Peyer's patch (tissue), 4 donors: Measurements from ENCODE around the gene ZNF229. TPM values are rescaled to one million over a fixed set of nuclear protein-coding genes. Genes with fewer than 3 reads are reported as not detected.
"Not testable (repeated sequence)": the region's sequence is repeated elsewhere in the genome, so short reads cannot be mapped to it uniquely, and the experiment has no call there.

Source experiments
- DNase-seq, 3 donors: peaks; one replicate each; pipeline ENCODE4 v3.0.0-alpha.2; 2017 to 2019
- H3K27ac ChIP-seq, 4 donors: fragments of 200-600 bp; sonication (generic); one replicate each; pipeline ENCODE4 v1.5.1; 2016 to 2019
- H3K27me3 ChIP-seq, 2 donors: fragments of 200-600 bp; sonication (generic); one replicate each; pipeline ENCODE4 v1.5.1; 2019
- H3K36me3 ChIP-seq, 3 donors: fragments of 200-600 bp; sonication (generic); one replicate each; pipeline ENCODE4 v1.5.1; 2016 to 2019
- H3K4me1 ChIP-seq, 4 donors: fragments of 200-600 bp; sonication (generic); one replicate each; pipeline ENCODE4 v1.5.1; 2016 to 2019
- H3K4me3 ChIP-seq, 4 donors: fragments of 200-600 bp; sonication (generic); 1 replicate in 3 of 4; 2 replicates in 1 of 4; pipeline ENCODE4 v1.5.1; 2016 to 2019; ENCODE audit warnings: mild to moderate bottlenecking in 1 of 4
- H3K9me3 ChIP-seq, 4 donors: fragments of 200-600 bp; sonication (generic); one replicate each; pipeline ENCODE4 v1.5.1; 2016 to 2019; ENCODE audit warnings: mild to moderate bottlenecking in 1 of 4
- POLR2A ChIP-seq, 2 donors: fragments of 450-650 bp; IDR thresholded peaks; one replicate each; pipeline ENCODE4 v1.5.1; 2017; ENCODE audit warnings: antibody characterized with exemption in 2 of 2, mild to moderate bottlenecking in 2 of 2, moderate library complexity in 2 of 2
- total RNA-seq, 4 donors: library from RNA; depleted of rRNA; stranded (reverse); fragments of >200 nt; gene quantifications; one replicate each; pipeline ENCODE4 v1.1.0, GENCODE V29; 2016
- TF ChIP-seq, protein P1 (sequence below), 6 experiments: fragments of 450-650 bp in 4 of 6; fragments of 200-600 bp in 2 of 6; sonication (generic) in 1 of 6; IDR thresholded peaks; one replicate each; pipeline ENCODE4 v1.5.1; 2017 to 2019; ENCODE audit warnings: antibody characterized with exemption in 6 of 6, mild to moderate bottlenecking in 3 of 6, moderate library complexity in 1 of 6

Gene ZNF229
- total RNA-seq, 4 donors from 2014 or later, result 0.53 to 3.8 (median 0.68) TPM

DNA sequence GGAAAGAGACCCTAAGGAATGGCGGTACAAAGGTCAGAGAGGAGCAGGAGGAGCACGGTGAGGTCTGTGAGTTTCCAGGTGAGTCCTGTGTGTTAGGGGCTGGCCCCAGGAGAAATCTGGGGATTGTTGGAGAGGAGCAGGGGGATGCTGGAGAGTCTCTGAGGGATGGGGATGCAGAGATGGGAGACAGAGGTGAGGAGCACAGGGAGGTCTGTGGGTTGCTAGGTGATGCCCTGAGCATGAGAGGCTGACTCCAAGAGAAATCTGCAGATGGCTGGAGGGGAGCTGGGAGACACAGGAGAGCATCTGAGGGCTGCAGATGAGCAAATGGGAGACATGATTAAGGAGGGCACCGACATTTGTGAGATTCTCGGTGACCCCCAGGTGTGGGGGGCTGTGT lies 4.1 kb upstream of the ZNF229 start:
- Histone ChIP-seq H3K4me3 (no peak overlapping the region), H3K4me1 (no peaks in the 10 kb centered on the region), H3K27ac (no peak overlapping the region), H3K9me3 (peaks cover 0 to 39% (median 17%) of the 10 kb centered on the region in 4 donors), H3K27me3 (no peaks in the 10 kb centered on the region), H3K36me3 (no peaks in the 10 kb centered on the region)
- no peak for TF ChIP-seq POLR2A (IDR thresholded peaks at IDR 0.05)
- TF ChIP-seq, protein P1, sequence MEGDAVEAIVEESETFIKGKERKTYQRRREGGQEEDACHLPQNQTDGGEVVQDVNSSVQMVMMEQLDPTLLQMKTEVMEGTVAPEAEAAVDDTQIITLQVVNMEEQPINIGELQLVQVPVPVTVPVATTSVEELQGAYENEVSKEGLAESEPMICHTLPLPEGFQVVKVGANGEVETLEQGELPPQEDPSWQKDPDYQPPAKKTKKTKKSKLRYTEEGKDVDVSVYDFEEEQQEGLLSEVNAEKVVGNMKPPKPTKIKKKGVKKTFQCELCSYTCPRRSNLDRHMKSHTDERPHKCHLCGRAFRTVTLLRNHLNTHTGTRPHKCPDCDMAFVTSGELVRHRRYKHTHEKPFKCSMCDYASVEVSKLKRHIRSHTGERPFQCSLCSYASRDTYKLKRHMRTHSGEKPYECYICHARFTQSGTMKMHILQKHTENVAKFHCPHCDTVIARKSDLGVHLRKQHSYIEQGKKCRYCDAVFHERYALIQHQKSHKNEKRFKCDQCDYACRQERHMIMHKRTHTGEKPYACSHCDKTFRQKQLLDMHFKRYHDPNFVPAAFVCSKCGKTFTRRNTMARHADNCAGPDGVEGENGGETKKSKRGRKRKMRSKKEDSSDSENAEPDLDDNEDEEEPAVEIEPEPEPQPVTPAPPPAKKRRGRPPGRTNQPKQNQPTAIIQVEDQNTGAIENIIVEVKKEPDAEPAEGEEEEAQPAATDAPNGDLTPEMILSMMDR (IDR thresholded peaks at IDR 0.05), result no peak
- DNase-seq, result no peak

DNA sequence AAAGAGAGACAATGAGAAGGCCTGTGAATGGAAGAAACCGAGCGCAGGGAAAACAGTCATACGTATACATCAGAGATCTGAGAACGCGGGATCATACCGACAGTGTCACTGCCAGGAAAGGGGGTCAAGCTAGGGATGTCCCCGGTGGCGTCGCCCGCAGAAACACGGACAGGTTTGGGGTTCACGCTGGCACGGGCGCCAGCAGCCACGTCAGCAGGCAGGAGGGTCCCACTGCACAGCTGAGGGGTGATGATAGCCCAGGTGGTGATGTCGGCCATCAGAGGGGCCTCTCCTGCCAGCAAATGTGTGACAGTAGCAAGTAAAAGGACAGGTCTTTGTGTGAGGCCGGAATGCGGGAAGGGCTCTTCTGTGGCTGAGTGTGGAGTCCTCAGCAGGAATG lies 3.4 kb upstream of the ZNF229 start:
- DNase-seq, result no peak
- no peak overlapping the region for H3K27ac ChIP-seq
- H3K9me3 ChIP-seq, result peaks cover 0 to 36% (median 14%) of the 10 kb centered on the region in 4 donors
- TF ChIP-seq POLR2A (IDR thresholded peaks at IDR 0.05), result no peak
- TF ChIP-seq, protein P1 (IDR thresholded peaks at IDR 0.05), result no peak
- H3K4me1 ChIP-seq, result no peaks in the 10 kb centered on the region
- H3K27me3 ChIP-seq, result no peaks in the 10 kb centered on the region
- peaks cover 0 to under 1% (median 0%) of the 10 kb centered on the region in 3 donors for H3K36me3 ChIP-seq
- H3K4me3 ChIP-seq, result no peak overlapping the region

DNA sequence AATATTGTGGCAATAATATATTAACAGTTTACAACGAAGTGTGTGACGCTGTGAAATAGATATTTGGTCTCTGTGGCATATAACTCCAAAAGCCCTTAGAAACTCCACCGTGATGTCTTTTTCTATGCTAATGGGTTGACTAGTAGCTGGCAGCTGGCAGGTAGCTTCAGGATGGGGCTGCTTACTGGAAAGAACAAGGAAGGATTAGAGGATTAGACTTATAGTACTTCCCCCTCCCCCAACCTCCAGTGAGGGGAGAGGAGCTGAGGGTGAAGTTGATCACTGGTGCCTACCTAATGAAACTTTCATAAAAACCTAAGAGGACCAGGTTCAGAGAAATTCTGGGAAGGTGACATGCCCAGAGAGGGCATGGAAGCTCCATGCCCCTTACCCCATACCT lies 9.8 kb downstream of the ZNF229 start:
- Histone ChIP-seq H3K9me3 (peaks cover 0 to 40% (median 0%) of the 10 kb centered on the region in 4 donors), H3K36me3 (no peaks in the 10 kb centered on the region), H3K27me3 (no peaks in the 10 kb centered on the region), H3K27ac (no peak overlapping the region), H3K4me1 (no peaks in the 10 kb centered on the region), H3K4me3 (no peak overlapping the region)
- no peak for DNase-seq
- TF ChIP-seq POLR2A (IDR thresholded peaks at IDR 0.05), result no peak
- TF ChIP-seq, protein P1 (IDR thresholded peaks at IDR 0.05), result no peak

DNA sequence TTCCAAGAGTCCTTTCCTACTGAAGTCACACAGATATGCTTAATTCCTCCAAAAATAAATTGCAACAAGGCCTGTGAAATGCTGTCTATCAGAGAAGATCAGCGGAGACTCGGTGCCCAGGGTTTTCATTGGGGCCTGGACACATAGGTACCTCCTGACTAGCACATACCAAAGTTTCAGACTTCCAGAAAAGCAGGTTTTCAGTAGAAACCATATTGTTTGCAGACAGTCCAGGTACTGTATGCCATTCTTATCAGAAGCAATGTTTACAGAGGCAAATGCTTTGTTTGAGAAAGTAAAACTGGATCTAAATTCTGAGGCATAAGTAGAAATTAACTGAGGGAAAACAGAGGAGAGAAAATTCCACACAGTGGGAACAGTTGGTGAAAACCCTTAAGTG lies 12.8 kb downstream of the ZNF229 start:
- TF ChIP-seq, protein P1 (IDR thresholded peaks at IDR 0.05), result no peak
- no peak for TF ChIP-seq POLR2A (IDR thresholded peaks at IDR 0.05)
- no peak overlapping the region for H3K27ac ChIP-seq
- no peak overlapping the region for H3K4me3 ChIP-seq
- no peaks in the 10 kb centered on the region for H3K4me1 ChIP-seq
- no peaks in the 10 kb centered on the region for H3K27me3 ChIP-seq
- H3K36me3 ChIP-seq, result peaks cover 0 to 8% (median 0%) of the 10 kb centered on the region in 3 donors
- DNase-seq, result no peak
- H3K9me3 ChIP-seq, result peaks cover 0 to 62% (median 6%) of the 10 kb centered on the region in 4 donors

DNA sequence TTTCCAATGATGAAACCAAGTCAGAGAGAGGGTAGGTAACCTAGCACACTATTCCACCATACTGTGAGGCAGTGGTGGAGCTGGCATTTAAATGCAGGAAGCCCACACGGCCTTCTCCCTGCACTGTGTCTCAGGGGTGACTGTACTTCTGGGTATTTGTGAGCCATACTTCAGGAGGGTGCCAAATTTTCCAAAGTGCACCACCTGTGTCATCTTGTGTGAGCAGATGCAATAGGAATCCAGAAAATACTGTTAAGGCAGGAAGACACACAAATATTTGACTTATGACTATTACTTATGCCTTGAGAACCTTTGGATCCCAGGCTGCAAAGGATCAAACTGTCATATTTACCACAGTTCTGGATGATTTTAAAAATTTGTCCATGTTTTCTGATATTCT lies 17.3 kb downstream of the ZNF229 start:
- no peaks in the 10 kb centered on the region for H3K4me1 ChIP-seq
- no peak overlapping the region for H3K4me3 ChIP-seq
- H3K27ac ChIP-seq, result no peak overlapping the region
- H3K27me3 ChIP-seq, result no peaks in the 10 kb centered on the region
- TF ChIP-seq, protein P1 (IDR thresholded peaks at IDR 0.05), result no peak
- TF ChIP-seq POLR2A (IDR thresholded peaks at IDR 0.05), result no peak
- peaks cover 0 to 18% (median 0%) of the 10 kb centered on the region in 3 donors for H3K36me3 ChIP-seq
- H3K9me3 ChIP-seq, result peaks cover 0 to 81% (median 6%) of the 10 kb centered on the region in 4 donors
- no peak for DNase-seq

DNA sequence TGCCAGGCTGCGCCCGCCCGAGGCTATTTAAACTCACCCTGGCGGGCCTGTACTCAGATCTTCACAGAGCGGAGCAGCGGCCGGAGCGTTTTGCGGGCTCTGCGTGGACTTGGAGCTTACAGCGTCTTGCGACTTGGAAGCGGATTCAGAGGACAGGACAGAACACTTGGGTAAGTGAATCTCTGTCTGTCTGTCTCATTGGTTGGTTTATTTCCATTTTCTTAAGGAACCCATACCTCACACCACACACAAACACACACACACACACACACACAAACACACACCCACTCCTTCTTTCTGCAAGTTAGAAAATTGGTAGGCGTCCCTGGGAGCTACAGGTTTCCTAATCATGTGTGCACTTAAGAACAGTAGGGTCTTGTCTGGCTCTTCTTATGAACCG lies 32.7 kb downstream of the ZNF229 start:
- H3K9me3 ChIP-seq, result not testable (repeated sequence)

More for the DNA sequence above, 32.7 kb downstream of the ZNF229 start:
- not testable (repeated sequence) for DNase-seq, H3K4me1 ChIP-seq, H3K36me3 ChIP-seq, H3K27me3 ChIP-seq, H3K4me3 ChIP-seq, H3K27ac ChIP-seq
